ENCODE measurements around the gene PKP4. TPM values are rescaled to one million over a fixed set of nuclear protein-coding genes. Genes with fewer than 3 reads are reported as not detected.

The PKP4 gene
- total and polyA plus RNA-seq, 9 of the 15 experiments (the other 6 are each of a cell fraction or from before 2014, with no cell fraction given), result 24.6 to 99.1 (median 74.0) TPM

GRCh38 chr2:158457826-158458616 lies 1.3 kb downstream of the PKP4 start (continued):
- TF ChIP-seq SFPQ (IDR thresholded peaks at IDR 0.05; ENCODE audit: low read depth, low read length) (no peak), ZBTB40 (IDR thresholded peaks at IDR 0.05) (no peak; the same call in 1 of the 2 replicates), ZBTB40 (CRISPR knock-in tag; IDR thresholded peaks at IDR 0.05) (no peak), EZH2 (IDR thresholded peaks at IDR 0.05; ENCODE audit: borderline replicate concordance, low read depth, low read length) (no peak), FOXK1 (CRISPR knock-in tag; IDR thresholded peaks at IDR 0.05; ENCODE audit: borderline replicate concordance) (peak; percentile 40), ZNF583 (CRISPR knock-in tag; IDR thresholded peaks at IDR 0.05) (no peak), MXD1 (CRISPR knock-in tag; IDR thresholded peaks at IDR 0.05; ENCODE audit: borderline replicate concordance, poor library complexity, severe bottlenecking) (no peak), ZNF740 (CRISPR knock-in tag; IDR thresholded peaks at IDR 0.05) (0 out of 2 replicates have a peak, but pooled peaks have one; percentile 2), ZNF740 (tag; IDR thresholded peaks at IDR 0.05) (no peak), ZC3H4 (CRISPR knock-in tag; IDR thresholded peaks at IDR 0.05; ENCODE audit: borderline replicate concordance) (no peak; the same call in 1 of the 2 replicates), ZNF174 (CRISPR knock-in tag; IDR thresholded peaks at IDR 0.05) (no peak), ZNF140 (CRISPR knock-in tag; IDR thresholded peaks at IDR 0.05) (no peak), NCOA4 (IDR thresholded peaks at IDR 0.05; ENCODE audit: partially characterized antibody) (no peak), PHF20 (IDR thresholded peaks at IDR 0.05; ENCODE audit: partially characterized antibody) (peak; percentile 13)
